ENCODE data around the gene WNT3.

WNT3 gene

DNA sequence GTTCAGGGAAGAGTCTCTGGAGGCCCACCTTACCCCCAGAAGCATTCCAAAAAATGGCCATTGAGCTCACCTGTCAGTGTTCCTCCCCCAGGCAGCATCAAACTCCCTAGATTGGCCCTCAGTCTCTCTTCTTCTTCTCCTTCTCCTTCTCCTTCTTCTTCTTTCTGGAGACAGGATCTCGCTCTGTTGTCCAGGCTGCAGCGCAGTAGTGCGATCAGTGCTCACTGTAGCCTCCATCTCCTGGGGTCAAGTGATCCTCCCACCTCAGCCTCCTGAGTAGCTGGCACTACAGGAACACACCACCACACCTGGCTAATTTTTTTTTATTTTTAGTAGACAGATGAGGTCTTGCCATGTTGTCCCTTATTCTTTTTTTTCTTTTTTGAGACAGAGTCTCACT lies 16.4 kb upstream of the WNT3 start:
- no peak for DNase-seq (ENCODE audit: low spot score)

DNA sequence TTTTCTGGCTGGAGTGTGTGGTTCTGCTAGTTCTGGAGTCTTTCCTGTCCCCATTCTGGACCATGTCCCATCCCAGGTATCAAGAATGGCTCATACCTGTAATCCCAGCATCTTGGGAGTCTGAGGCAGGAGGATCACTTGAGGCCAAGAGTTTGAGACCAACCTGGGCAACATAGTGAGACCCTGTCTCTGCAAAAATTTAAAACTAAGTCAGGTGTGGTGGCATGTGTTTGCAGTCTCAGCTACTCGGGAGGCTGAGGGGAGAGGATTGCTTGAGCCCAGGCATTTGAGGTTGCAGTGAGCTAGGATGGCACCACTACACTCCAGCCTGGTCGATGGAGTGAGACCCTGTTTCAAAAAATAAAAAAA lies 15.3 kb upstream of the WNT3 start:
- DNase-seq (ENCODE audit: low spot score), result no peak

DNA sequence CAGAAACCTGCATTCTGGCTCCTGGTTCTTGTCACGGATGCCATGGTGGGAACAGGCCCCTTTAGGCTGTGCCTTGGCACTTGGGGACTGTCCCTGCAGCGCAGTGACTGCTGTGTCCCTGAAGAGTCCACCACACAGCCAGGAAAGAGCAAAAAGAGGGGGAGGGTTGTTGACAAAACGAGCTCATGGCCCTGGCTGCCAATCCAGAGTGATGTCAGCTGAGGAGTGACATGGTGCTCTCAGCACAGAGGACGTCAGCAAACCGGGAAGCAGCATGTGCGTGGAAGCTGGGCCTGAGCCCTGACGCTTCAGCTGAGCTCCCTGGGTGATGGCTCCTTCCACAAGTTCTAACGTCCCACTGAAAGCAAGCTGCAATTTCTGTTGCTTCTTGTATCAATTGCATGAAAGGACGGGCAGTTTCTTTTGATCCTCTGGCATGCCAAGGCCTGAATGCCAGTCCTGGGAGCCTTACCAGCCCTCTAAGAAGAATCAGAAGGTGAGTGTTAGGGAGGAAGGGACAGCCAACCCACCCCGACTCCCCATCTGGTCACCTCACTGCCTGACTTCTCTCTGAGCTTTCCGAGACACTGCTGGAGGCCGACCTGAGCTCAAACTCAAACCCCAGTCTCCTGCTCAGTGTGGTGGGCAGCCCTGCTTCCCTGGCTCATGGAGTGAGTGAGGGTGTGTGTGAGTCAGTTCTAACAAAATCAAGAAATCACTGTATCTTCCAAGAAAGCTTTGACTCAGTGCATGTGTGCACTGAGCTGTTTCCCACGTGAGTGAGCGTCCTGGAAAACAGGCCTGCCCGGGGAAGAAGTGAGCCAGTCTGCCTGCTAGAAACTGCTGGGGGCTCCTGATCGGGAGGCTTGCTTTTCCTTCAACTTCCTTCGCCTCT lies 14.7 kb upstream of the WNT3 start:
- peak; percentile 34 for DNase-seq (ENCODE audit: low spot score)

DNA sequence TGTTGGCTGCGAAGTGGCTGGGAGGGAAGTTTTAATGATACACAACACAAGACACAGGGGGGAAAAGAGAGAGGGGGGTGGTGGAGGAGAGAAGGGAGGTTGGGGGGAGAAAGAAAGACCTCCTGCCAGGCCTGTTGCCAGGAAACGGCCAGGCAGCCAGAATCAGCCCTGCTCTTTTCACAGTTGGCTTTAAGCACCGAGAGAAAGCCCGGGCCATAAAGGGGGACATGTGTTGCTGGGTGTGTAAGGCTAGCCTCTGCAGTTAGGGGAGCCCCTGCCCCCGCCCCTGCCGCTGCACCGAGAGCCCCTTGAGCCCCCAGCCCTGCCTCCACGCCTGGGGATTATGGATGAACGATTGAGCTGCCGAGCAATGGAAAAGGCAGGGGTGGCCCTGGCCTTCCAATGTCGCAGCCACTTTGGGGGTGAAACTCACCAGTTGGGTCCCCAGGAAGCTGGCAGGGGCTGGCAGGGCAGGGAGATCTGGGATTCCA lies 13.9 kb upstream of the WNT3 start:
- DNase-seq (ENCODE audit: low spot score), result peak; percentile 13

DNA sequence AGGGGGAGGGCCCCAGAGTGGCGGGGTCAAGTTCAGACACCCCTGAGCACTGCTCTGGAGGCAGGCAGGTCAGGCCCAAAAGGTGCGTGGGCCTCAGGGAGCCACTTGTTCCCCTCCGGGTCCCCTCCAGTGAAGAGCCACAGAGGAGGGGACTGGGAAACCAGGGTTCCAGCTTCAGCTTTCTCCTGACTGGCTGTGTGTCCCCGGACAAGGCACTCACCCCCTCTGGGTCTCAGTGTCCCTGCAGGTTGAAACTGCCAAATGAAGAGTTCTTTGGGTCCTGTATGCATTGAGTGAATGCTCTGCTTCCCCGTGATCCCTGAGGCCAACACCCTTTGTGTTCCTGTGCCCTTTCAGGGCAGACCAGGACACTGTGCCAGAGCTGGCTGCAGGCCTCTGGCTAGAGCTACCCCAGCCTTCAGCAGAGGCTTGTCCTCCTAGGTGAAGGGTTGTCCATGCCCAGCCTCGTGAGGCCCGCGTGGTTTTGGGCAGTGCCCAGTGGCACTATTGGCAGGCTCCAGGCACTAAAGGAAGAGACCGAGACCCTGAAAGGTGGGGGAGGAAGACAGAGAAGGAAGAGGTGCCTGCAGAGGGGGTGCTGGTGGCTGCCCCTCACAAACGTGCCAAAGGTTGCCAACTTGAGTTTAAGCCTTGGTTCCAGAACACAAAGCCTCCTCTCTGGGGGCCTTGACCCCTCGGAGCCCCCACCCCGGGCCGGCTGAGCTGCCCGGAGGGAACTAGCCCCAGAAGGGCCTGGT lies 13.3 kb upstream of the WNT3 start:
- DNase-seq (ENCODE audit: low spot score), result peak; percentile 28

DNA sequence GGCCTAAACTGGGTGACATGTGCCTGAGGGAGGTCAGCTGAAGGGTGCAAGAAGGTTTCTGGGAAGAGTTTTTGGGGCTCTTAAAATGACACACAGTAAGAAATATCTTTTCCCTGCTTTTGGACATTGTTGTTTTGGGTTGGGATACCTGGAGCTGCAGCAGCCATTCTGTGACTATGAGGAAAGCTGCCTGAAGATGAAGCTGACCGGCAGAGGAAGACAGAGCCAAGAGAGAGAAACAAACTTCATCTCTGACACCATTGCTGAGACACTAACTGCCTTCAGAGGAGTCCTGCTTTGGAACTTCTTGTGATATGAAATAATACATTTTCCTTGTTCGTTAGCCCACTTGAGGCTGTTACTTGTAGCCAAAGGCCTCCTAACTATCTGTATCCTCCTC lies 8.8 kb upstream of the WNT3 start:
- no peak for DNase-seq (ENCODE audit: low spot score)

DNA sequence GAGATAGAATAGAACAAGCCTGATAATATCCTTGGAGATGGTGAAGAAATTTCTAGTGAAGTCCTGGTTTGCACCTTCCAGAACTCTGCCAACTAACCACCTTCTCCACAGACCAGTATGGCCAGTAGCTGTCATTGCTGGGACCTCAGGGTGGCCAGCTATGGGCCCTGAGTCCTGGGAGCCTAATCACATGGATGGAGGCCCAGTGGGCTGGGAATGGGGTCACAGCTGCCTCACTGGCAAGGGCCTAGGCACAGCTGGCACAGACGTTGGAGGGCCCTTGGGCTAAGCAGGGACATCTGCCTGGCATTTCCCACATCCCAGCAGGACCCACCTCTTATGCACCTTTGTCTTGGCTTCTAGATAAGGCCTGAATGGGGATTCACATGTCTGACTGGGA lies 7.6 kb upstream of the WNT3 start:
- no peak for DNase-seq (ENCODE audit: low spot score)

DNA sequence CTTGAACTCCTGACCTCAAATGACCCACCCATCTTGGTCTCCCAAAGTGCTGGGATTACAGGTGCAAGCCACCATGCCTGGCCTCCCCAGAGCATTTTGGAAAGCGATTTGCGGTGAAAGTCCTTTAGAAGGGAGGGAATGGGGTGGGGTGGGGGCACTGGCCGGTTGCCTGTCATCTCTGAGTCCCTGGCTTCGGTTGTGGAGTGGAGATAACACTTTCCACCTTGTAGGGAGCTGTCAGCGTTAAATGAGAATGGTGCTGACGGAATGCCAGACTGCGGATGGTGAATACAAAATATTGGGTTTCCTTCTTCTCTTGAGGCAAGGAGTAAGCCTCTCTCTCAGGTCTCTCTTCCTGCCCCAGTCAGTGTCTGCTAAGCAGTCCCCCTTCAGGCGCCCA lies 5.2 kb upstream of the WNT3 start:
- DNase-seq (ENCODE audit: low spot score), result no peak

DNA sequence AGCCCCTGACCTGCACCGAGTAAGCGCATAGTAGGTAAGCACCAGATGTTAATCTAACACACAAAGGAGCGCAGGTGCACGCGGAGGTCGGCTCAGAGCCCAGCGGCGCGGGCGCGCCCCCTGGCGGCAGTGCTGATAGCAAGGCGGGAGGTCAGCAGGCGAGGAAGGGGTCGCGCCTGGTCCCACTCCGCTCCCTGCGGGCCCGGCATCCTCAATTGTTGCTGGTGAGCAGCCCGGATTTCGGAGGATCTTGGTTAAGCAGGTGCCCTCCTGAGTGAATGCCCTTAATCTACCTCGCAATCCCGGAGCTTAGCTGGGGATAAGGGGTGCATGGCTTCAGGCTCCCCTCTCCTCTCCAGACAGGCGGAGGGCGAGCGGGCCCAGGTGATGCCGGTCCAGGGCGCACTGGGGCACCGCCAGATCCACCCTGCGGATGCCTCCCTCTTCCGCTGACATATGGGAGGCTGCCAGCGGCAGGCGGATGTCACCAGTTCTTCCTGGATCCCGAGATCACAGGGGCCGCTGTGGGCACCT lies 4.0 kb upstream of the WNT3 start:
- no peak for DNase-seq (ENCODE audit: low spot score)

DNA sequence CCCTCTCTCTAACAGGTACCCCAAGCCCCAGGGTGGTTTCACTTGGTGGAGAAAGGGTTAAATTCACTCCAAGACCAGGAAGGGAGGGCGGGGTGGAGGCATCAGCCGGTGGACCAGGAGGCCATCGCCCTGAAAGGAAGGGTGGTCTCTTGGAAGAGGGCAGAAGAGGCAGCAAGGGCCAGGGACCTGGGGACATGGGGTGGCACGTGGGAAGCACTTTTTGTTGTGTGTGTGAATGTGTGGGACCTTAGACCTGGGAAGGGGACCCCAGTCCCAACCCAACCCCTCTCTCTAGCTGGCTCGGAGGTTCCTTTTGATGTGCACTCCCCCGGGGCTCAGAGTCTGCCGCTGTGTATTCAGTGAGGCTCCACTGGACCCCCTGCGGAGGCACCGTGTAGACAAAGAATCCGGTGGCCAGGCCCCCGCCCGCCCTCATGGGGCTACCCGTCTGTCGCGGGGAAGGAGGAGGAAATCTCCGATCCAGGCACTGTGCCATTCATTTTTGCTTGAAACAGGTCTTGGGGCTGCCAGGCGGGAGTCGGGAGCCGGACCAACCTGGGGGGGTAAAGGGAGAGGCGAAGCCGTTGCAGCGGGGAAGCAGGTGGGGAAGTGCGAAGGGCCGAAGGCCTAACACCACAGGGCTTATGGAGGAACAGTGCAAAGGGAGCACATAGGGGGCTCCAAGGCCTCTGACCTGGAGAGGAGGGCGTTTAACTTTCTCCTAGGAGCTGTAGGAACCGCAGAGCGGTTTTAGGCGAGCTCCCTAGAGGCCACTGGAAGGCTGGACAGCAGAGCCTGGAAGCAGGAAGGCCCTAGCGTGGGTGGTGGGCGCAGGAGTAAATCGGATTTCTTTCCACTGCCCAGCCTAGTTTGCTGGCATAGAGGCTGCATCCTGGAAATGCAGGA lies 3.2 kb upstream of the WNT3 start:
- no peak for DNase-seq (ENCODE audit: low spot score)

DNA sequence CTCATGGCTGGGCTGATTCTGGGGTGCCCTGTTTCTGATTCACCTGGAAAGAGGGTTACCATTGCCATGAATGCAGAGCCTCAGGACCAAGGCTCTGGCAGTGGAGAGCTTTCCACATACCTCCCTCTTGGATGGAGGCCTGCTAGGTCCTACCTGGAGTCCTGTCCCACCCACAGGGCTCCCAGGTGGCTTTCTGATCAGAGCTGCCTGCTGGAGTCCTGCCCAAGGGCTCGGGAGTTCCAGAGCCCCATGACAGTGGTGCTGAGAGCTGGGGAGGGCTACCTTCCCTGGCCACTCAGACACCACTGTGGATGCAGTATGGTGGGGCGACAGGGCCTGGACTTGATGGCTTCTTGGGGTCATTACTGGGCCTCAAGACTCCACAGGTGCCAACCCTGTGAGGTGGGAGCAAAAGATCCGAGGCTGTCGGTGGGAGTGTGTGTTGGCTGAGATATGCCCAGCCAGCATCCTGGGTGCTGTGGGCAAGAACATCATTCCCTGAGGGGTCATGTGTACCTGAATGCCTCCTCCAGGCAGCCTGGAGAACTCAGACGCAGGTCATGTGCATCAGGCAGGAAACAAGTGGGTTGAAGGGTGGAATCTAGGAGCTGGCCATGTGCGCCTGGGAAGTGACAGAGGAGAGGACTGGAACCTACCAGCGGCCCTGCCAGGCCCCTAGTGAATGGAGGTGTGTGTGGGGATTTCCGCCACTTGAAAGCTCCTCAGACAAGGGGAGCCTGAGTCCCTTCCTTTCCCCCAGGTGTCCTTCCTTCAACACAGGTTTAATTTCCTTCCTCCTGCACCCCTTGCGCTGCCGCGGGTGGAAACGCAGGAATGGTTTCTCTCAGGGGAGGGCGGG lies 2.3 kb upstream of the WNT3 start:
- DNase-seq (ENCODE audit: low spot score), result no peak

DNA sequence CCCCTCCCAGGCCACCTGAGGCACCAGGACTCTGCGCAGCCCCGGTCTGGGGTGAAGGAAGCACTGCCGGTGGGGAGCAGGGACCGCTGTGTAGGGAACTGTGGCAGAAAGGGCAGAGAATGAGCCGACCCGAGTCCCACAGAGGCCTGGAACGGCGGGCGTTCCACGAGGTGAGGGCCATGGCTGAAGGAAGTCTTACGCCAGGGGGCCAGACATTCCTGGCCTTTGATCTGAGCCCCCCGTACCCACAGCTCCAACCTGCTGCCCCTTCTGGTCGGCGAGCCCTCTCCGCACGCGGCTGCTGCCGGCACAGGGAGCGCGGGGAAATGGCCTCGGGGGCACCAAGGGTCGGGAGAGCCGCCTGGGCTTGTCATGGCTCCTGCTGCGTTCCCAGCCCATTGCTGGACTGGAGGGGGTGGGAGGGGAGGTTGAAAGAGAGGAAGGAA lies 1.4 kb upstream of the WNT3 start:
- DNase-seq (ENCODE audit: low spot score), result no peak

DNA sequence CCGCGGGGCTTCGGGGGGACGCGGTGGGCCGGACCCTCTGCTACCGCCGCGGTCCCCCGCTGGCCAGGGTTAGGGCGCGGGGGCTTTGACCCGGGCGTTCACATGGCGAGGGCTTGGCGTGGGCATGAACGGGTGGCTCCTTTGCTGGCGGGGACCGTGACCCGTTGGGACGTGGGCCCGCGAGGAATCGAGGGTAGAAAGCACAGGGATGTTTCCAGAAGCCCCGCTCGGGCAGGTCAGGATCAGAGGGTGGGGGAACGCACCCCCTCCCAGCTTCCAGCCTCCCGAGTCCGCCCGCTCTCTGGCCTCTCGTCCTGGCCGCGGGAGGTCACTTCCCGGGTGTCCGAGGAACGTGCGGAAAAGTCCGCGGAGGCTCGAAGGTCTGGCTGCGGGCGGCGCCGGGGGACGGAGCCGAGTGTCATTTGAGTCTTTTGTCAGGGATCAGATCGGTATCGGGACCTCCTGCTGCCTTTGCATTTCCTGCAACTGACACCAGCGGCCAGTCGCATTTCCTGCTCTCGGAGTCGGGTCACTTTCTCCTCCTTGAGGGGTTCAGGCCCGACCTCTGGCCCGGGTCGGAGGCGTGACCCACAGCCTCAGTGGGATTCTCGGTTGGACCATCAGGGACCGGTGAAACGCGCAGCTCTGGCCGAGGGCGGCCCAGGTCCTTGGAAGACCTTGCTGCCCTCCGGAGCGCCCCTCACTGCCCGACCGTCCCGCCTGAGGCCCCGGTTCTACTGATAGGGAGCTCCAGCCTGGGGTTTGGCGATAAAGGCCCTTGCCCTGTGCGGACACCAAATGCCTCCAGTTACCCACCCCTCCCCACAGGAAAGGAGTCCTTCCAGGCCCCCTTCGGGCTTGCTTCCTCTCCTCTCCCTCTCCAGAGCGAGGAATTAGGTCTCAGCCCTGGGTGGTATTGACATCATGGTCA lies 702 bp upstream of the WNT3 start:
- no peak for DNase-seq (ENCODE audit: low spot score)

DNA sequence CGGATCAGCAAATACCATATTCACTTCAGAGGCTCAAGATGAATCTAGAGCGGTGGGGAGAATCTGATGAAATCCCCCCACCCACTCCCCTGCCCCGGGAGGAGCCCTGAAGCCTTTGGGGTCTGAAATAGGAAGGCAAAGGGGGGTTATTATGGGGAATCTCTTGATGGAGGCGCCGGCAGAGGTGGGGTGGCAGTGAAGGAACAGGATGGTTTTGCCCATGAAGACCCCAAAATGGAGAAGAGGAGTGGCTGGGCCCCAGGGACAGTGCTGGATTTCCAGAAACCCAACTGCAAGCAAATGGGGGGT lies 637 bp downstream of the WNT3 start:
- no peak for DNase-seq (ENCODE audit: low spot score)

DNA sequence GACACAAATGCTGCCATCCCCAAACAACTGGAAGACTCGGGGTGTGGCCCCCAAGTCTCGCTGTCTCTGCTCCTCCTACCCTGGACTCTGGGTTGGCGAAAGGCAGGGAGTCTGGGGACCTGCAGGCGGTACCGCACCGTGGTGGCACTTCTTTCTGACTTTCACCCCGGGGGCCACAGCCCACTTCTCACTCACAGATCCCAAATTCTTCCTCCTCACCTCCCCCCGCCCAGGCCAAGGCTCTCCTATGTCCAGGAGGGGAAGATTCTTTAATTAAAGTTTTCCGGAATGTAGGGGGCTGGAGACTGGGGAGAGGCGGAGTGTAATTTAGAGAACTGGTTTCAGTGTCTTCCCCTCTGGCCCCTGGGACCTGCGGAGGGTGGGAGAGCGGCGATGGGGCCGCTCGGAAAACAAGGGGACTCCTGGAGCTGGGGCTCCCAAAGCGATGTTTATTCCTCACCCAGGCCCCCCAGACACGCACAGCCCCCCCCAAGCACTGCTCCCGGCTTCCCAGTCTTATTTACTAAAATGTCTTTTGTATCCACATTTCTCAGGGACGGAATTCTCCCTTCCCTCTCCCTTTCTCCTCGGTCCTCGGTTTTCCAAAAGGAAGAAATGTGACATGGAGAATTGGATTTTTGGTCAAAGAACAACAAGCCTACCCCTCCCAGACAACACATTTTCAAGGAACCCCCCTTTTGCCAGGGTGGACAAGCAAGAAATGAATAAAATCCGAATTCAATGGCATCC lies 1.2 kb downstream of the WNT3 start:
- DNase-seq (ENCODE audit: low spot score), result no peak

DNA sequence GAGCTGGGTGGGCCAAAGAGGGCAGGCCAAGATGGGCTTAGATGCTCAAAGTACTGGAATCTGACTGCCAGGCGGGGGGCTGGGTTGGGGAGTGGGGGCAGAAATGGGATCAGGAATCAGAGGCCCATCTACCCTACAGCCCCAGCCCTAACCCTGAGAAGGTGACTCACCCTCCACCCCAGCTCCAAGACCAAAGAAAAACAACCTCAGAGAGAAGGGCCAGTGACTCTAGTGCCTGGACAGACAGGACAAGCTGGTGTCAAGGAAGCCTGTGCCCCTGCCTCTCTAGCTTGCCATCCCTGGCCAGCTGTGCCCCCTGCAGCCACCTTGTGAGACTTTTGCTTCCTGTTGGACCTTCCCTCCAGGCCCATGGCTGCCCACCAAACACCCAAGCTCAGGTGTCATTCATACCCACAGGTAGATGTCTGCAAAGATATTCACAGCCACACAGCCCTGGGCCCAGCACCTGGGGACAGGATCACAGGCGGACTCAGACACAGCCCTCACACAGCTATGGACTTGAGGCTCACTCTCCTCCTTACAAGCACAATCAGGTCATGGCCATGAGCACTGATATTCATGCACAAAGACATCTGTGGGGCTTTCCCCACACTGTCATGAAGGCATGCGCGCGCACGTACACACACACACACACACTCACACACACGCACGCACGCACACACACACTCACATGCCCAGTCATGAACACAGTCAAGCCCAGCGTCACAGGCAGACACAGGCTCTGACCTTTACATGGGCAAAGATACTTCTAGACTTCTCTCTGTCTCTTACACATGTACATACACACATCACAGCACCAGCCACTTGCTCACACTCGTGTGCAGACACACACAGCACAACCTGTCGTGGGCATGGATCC lies 2.8 kb downstream of the WNT3 start:
- DNase-seq (ENCODE audit: low spot score), result no peak

DNA sequence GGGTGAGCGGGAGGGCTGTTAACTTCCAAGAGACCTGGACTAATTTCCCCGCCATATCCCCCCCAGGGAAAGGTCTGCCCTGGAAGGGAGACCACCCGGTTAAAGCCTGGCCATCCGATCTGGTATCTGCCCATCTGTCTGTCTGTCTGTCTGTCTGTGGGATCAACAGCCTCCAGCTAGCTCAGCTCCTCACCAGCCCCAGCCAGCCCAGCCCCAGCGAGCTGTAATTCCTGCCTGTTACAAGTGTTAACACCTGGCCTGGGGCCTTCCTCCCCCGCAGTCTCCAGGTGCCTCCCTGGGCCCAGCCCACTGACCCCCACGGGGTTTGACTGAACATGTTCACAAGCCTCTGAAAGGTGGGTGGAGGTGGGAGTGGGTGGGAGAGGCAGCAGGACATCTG lies 4.0 kb downstream of the WNT3 start:
- DNase-seq (ENCODE audit: low spot score), result no peak

DNA sequence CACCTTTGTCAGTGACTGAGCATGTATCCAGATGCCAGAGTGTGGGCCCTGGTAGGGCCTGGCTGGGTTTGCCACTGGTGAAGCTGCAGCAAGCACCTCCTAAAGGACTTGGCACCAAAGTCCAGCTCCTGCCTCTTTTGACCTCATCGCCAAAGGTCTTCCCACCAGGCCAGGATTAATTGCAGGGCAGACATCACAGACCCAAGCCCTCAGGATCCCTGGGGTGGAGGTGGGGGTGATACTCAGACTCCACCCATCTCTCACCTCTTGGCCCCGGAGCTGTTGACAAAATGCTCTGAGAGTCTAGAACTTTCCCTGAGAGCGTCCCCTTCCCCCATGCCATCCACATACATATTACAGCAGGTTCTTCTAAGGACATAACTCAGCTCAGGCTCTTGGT lies 4.6 kb downstream of the WNT3 start:
- DNase-seq (ENCODE audit: low spot score), result no peak
